ENCODE results near the gene USP46. TPM values are rescaled to one million over a fixed set of nuclear protein-coding genes. Genes with fewer than 3 reads are reported as not detected.

The USP46 gene
- total and polyA plus RNA-seq, 2 of the 8 experiments (the other 6 are each of a cell fraction or from before 2014, with no cell fraction given): 10.6 to 62.4 TPM

DNA sequence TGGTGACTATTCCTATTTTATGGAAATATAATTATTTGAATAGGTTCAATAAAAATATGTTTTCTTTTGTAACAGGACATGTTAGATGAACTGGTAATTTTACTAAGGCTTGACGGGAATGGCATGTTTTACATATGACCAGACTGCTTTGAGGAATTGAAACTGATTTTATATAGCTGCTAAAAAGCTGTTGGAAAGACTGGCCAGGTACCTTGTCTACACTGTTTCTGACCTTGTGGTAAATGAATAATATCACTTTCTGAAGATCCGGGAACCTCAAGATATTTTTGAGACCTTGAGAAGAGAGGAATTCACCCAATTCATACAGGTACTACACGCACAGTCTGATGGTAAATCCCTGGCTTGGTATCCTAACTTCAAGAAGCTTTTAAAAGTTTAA, 42.1 kb upstream of the USP46 start:
- Histone ChIP-seq H3K4ac (replicated peaks; ENCODE audit: insufficient read length, low read depth, low read length) (no peak overlapping the region), H3K4me2 (ENCODE audit: insufficient read depth in 1 of 2, low read depth in 2 of 2, low read length in 2 of 2) (no peak overlapping the region), H3K4me3 (ENCODE audit: extremely low read depth in 1 of 4, insufficient read depth in 2 of 4, low read depth in 3 of 4, low read length in 4 of 4) (no peak overlapping the region), H2AK5ac (ENCODE audit: low read depth, low read length) (no peak overlapping the region), H3K79me1 (ENCODE audit: low read depth, low read length) (no peaks in the 10 kb centered on the region), H3K23ac (ENCODE audit: insufficient read length) (no peak overlapping the region), H2BK5ac (ENCODE audit: low read depth, low read length) (no peak overlapping the region), H3K36me3 (ENCODE audit: control insufficient read depth in 2 of 4, insufficient read depth in 4 of 4, low read length in 3 of 4) (no peaks in the 10 kb centered on the region), H4K8ac (ENCODE audit: extremely low read depth, insufficient read depth, low read length) (no peak overlapping the region), H2BK20ac (ENCODE audit: low read length) (no peak overlapping the region), H3K23me2 (ENCODE audit: low read depth, low read length) (no peaks in the 10 kb centered on the region), H3K9ac (replicated peaks in 1 of 4; ENCODE audit: extremely low read depth in 1 of 4, low read depth in 3 of 4, low read length in 3 of 4) (no peak overlapping the region; a peak in 1 of 7 replicates), H4K91ac (replicated peaks; ENCODE audit: insufficient read length, low read length) (no peak overlapping the region), H3K9me3 (ENCODE audit: insufficient read depth in 2 of 2, low read depth in 1 of 2, low read length in 1 of 2) (no peaks in the 10 kb centered on the region), H2BK15ac (ENCODE audit: low read length) (no peak overlapping the region), H2BK120ac (replicated peaks; ENCODE audit: low read depth, low read length) (no peak overlapping the region), H2BK12ac (ENCODE audit: low read depth, low read length) (no peak overlapping the region), H4K5ac (ENCODE audit: insufficient read length, low read depth, low read length) (no peak overlapping the region), H3K18ac (ENCODE audit: extremely low read depth, low read length) (no peak overlapping the region), H3K4me1 (replicated peaks in 1 of 4; ENCODE audit: control insufficient read depth in 3 of 4, insufficient read depth in 4 of 4, low read length in 3 of 4) (no peaks in the 10 kb centered on the region), H3K27ac (ENCODE audit: low read depth, low read length) (no peak overlapping the region), H4K20me1 (replicated peaks in 1 of 2; ENCODE audit: control insufficient read depth in 1 of 2, insufficient read depth in 2 of 2, low read length in 2 of 2) (no peaks in the 10 kb centered on the region), H3K56ac (replicated peaks; ENCODE audit: insufficient read length, low read depth, low read length) (no peak overlapping the region), H2AFZ (ENCODE audit: low read length) (no peak overlapping the region), H3K27me3 (replicated peaks in 1 of 4; ENCODE audit: control insufficient read depth in 3 of 4, extremely low read depth in 1 of 4, insufficient read depth in 3 of 4, low read length in 3 of 4) (no peaks in the 10 kb centered on the region), H3K79me2 (ENCODE audit: control insufficient read depth in 1 of 2, insufficient read depth in 2 of 2, low read length in 2 of 2) (no peaks in the 10 kb centered on the region), H3K14ac (ENCODE audit: insufficient read length) (no peak overlapping the region)
- ChIA-PET CTCF (ENCODE audit: partially characterized antibody) (interaction anchor here (0.7 to 0.9 kb wide), 2 partner anchors 96 to 211 kb away, joined by 3 read pairs; no protein-coding TSS in a partner anchor), POLR2A (ENCODE audit: partially characterized antibody) (interaction anchor here (1.5 to 2.5 kb wide), 2 partner anchors 11 to 31 kb away, joined by 4 to 12 read pairs; no protein-coding TSS in a partner anchor)
- TF ChIP-seq SUZ12 (IDR thresholded peaks at IDR 0.05; ENCODE audit: low read length): no peak
- TF ChIP-seq TAF1 (IDR thresholded peaks at IDR 0.05; ENCODE audit: low read depth, low read length): no peak
- TF ChIP-seq BCL11A (IDR thresholded peaks at IDR 0.05; ENCODE audit: low read depth in 2 of 2, low read length in 2 of 2): no peak
- no peak for TF ChIP-seq EGR1 (IDR thresholded peaks at IDR 0.05; ENCODE audit: borderline replicate concordance, low read depth, low read length)
- TF ChIP-seq, protein P1, sequence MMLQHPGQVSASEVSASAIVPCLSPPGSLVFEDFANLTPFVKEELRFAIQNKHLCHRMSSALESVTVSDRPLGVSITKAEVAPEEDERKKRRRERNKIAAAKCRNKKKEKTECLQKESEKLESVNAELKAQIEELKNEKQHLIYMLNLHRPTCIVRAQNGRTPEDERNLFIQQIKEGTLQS (IDR thresholded peaks at IDR 0.05; ENCODE audit: insufficient read depth, low read depth, low read length): no peak
- no peak for TF ChIP-seq BRCA1 (IDR thresholded peaks at IDR 0.05; ENCODE audit: low read depth, low read length)
- no peak for TF ChIP-seq PHF8 (conservative IDR thresholded peaks at IDR 0.05; ENCODE audit: low read depth, low read length)
- no peak for TF ChIP-seq TCF12 (IDR thresholded peaks at IDR 0.05; ENCODE audit: low read depth, low read length)
- TF ChIP-seq ZNF274 (IDR thresholded peaks at IDR 0.05; ENCODE audit: borderline replicate concordance, extremely low read depth, low read length): no peak
- TF ChIP-seq SRF (IDR thresholded peaks at IDR 0.05; ENCODE audit: low read depth, low read length): no peak
- DNase-seq (ENCODE audit: low read depth in 1 of 2, low spot score in 2 of 2) (no peak), FAIRE-seq (no peak)
- 95% methylated on average over 3 of the region's 3 CpGs; no CpG with 5 or more reads in 1 of the 2 experiments for WGBS, 2 experiments (ENCODE audit: extremely low coverage in 1 of 2, insufficient coverage in 1 of 2, insufficient read length in 1 of 2, insufficient replicate concordance in 2 of 2, low coverage in 1 of 2, low lambda C conversion rate in 2 of 2, missing lambda C conversion rate in 1 of 2)
